Duodenal mucosa (tissue), 2 donors: ENCODE measurements around the gene LRRC8D.
"Not testable (repeated sequence)": the region's sequence is repeated elsewhere in the genome, so short reads cannot be mapped to it uniquely, and the experiment has no call there.

ENCODE experiments used
- H3K27ac ChIP-seq: one replicate; pipeline ENCODE4 v1.7.0; 2013; ENCODE audit warnings: low read depth, low read length
- H3K27me3 ChIP-seq, 2 donors: one replicate each; pipeline ENCODE4 v1.7.0; 2013; ENCODE audit warnings: low read length in 2 of 2, control low read depth in 1 of 2; ENCODE audit not compliant: insufficient read depth in 2 of 2, control insufficient read depth in 1 of 2
- H3K36me3 ChIP-seq, 2 donors: one replicate each; pipeline ENCODE4 v1.7.0; 2013; ENCODE audit warnings: low read length in 2 of 2, control low read depth in 1 of 2; ENCODE audit not compliant: insufficient read depth in 2 of 2, control insufficient read depth in 1 of 2
- H3K4me1 ChIP-seq, 2 donors: one replicate each; pipeline ENCODE4 v1.7.0; 2013; ENCODE audit warnings: low read length in 2 of 2, control low read depth in 1 of 2; ENCODE audit not compliant: insufficient read depth in 2 of 2, control insufficient read depth in 1 of 2
- H3K4me3 ChIP-seq, 2 donors: one replicate each; pipeline ENCODE4 v1.7.0; 2013; ENCODE audit warnings: low read length in 2 of 2, low read depth in 1 of 2
- H3K9ac ChIP-seq, 2 donors: one replicate each; pipeline ENCODE4 v1.7.0; 2013; ENCODE audit warnings: low read length in 2 of 2, low read depth in 1 of 2
- H3K9me3 ChIP-seq, 2 donors: one replicate each; pipeline ENCODE4 v1.7.0; 2013; ENCODE audit warnings: low read length in 2 of 2, control low read depth in 1 of 2; ENCODE audit not compliant: control insufficient read depth in 1 of 2

LRRC8D gene

GRCh38 chr1:89820422-89821321, at the start of gene LRRC8D:
Gene LRRC8D, plus strand, starts transcription at chr1:89821032. Its CDS starts 112,037 bp downstream, at chr1:89933069.
- H3K36me3 ChIP-seq, result no peaks in the 10 kb centered on the region
- H3K9me3 ChIP-seq, result no peaks in the 10 kb centered on the region
- H3K27me3 ChIP-seq, result no peaks in the 10 kb centered on the region
- peak within 1 kb of the TSS; percentile 71 for H3K27ac ChIP-seq
- H3K4me1 ChIP-seq, result peaks cover 20 to 21% of the 10 kb centered on the region in 2 donors
- peak within 1 kb of the TSS; percentile 92 to 93 for H3K4me3 ChIP-seq
- peak within 1 kb of the TSS; percentile 65 to 75 for H3K9ac ChIP-seq

- Histone ChIP-seq H3K9me3 (no peaks in the 10 kb centered on the region), H3K4me3 (no peak overlapping the region), H3K4me1 (no peaks in the 10 kb centered on the region), H3K36me3 (no peaks in the 10 kb centered on the region), H3K27ac (no peak overlapping the region), H3K27me3 (no peaks in the 10 kb centered on the region), H3K9ac (no peak overlapping the region)
Observed at GRCh38 chr1:89771991-89772560, 48.8 kb upstream of the LRRC8D start.

- not testable (repeated sequence) for H3K36me3 ChIP-seq, H3K27me3 ChIP-seq, H3K9me3 ChIP-seq, H3K27ac ChIP-seq, H3K9ac ChIP-seq, H3K4me1 ChIP-seq, H3K4me3 ChIP-seq
Observed at GRCh38 chr1:89776104-89776503, 44.7 kb upstream of the LRRC8D start.

- H3K4me3 ChIP-seq, H3K9me3 ChIP-seq, H3K4me1 ChIP-seq, H3K36me3 ChIP-seq, H3K27ac ChIP-seq, H3K9ac ChIP-seq, H3K27me3 ChIP-seq: not testable (repeated sequence)
Observed at GRCh38 chr1:89777271-89777670, 43.6 kb upstream of the LRRC8D start.

GRCh38 chr1:89779151-89779940, 41.5 kb upstream of the LRRC8D start:
- H3K36me3 ChIP-seq, result no peaks in the 10 kb centered on the region

GRCh38 chr1:89780721-89781120, 40.1 kb upstream of the LRRC8D start:
- no peak overlapping the region for H3K9ac ChIP-seq
- H3K36me3 ChIP-seq, result no peaks in the 10 kb centered on the region
- no peaks in the 10 kb centered on the region for H3K9me3 ChIP-seq
- H3K4me1 ChIP-seq, result no peaks in the 10 kb centered on the region
- no peaks in the 10 kb centered on the region for H3K27me3 ChIP-seq
- H3K4me3 ChIP-seq, result no peak overlapping the region
- H3K27ac ChIP-seq, result no peak overlapping the region

More at GRCh38 chr1:89779151-89779940, 41.5 kb upstream of the LRRC8D start:
- Histone ChIP-seq H3K27me3 (no peaks in the 10 kb centered on the region), H3K9me3 (no peaks in the 10 kb centered on the region), H3K27ac (no peak overlapping the region), H3K9ac (no peak overlapping the region), H3K4me3 (no peak overlapping the region), H3K4me1 (no peaks in the 10 kb centered on the region)

GRCh38 chr1:89781494-89782126, 39.2 kb upstream of the LRRC8D start:
- Histone ChIP-seq H3K9me3 (no peaks in the 10 kb centered on the region), H3K27me3 (no peaks in the 10 kb centered on the region), H3K4me3 (no peak overlapping the region), H3K4me1 (no peaks in the 10 kb centered on the region), H3K36me3 (no peaks in the 10 kb centered on the region), H3K27ac (no peak overlapping the region), H3K9ac (no peak overlapping the region)

GRCh38 chr1:89786628-89787214, 34.1 kb upstream of the LRRC8D start:
- H3K4me1 ChIP-seq, result no peaks in the 10 kb centered on the region
- no peaks in the 10 kb centered on the region for H3K9me3 ChIP-seq
- H3K9ac ChIP-seq, result no peak overlapping the region
- no peaks in the 10 kb centered on the region for H3K27me3 ChIP-seq
- H3K27ac ChIP-seq, result no peak overlapping the region
- no peak overlapping the region for H3K4me3 ChIP-seq
- H3K36me3 ChIP-seq, result no peaks in the 10 kb centered on the region

- H3K4me1 ChIP-seq, result no peaks in the 10 kb centered on the region
- no peaks in the 10 kb centered on the region for H3K9me3 ChIP-seq
- H3K9ac ChIP-seq, result no peak overlapping the region
- no peaks in the 10 kb centered on the region for H3K27me3 ChIP-seq
- H3K36me3 ChIP-seq, result no peaks in the 10 kb centered on the region
- no peak overlapping the region for H3K27ac ChIP-seq
- no peak overlapping the region for H3K4me3 ChIP-seq
Observed at GRCh38 chr1:89790592-89790991, 30.2 kb upstream of the LRRC8D start.
